K562 (cell line): ENCODE results near the gene COL9A3. TPM values are rescaled to one million over a fixed set of nuclear protein-coding genes. Genes with fewer than 3 reads are reported as not detected.
A peak's percentile ranks its signal among the peaks of the same experiment; 100 is the strongest.

Experiments used
- CEBPG ChIP-seq, 3 experiments: fragments of 200-800 bp in 1 of 3; sonication (Bioruptor generic) in 1 of 3; sonication (generic) in 1 of 3; formaldehyde crosslinking in 1 of 3; IDR thresholded peaks in 2 of 3; conservative IDR thresholded peaks in 1 of 3; 2 replicates each; pipeline versions ENCODE4 v1.6.1 to v1.8.0; 2016 to 2022; ENCODE audit warnings: missing compliant biosample characterization in 2 of 3, missing genetic modification characterization in 2 of 3, mild to moderate bottlenecking in 1 of 3, missing genetic modification reagents in 1 of 3
- DACH1 ChIP-seq: fragments of 450-650 bp; IDR thresholded peaks from 2 replicates; pipeline ENCODE4 v1.6.1; 2018; ENCODE audit not compliant: partially characterized antibody
- EHMT2 ChIP-seq: fragments of 450-650 bp; IDR thresholded peaks from 2 replicates; pipeline ENCODE4 v1.6.1; 2018; ENCODE audit warnings: antibody characterized with exemption
- ELF2 ChIP-seq: fragments of 250-450 bp; sonication (Bioruptor Pico); IDR thresholded peaks from 2 replicates; pipeline ENCODE4 v1.5.0; 2021; ENCODE audit warnings: mild to moderate bottlenecking
- FOS ChIP-seq: IDR thresholded peaks from 3 replicates; pipeline ENCODE4 v1.6.1; 2011; ENCODE audit not compliant: insufficient read length; ENCODE audit errors: extremely low read depth
- FOXM1 ChIP-seq, 2 experiments: fragments of 450-650 bp in 1 of 2; sonication (generic) in 1 of 2; formaldehyde crosslinking in 1 of 2; IDR thresholded peaks; 2 replicates each; pipeline versions ENCODE4 v1.6.1 to v1.9.0; 2017 to 2022; ENCODE audit warnings: low read depth in 2 of 2, mild to moderate bottlenecking in 2 of 2, missing genetic modification reagents in 1 of 2, moderate library complexity in 1 of 2
- HMGN3 ChIP-seq: IDR thresholded peaks from 2 replicates; pipeline ENCODE4 v1.6.1; 2011; ENCODE audit warnings: borderline replicate concordance, low read depth, mild to moderate bottlenecking, mixed read lengths, low read length; ENCODE audit not compliant: insufficient read length; ENCODE audit errors: extremely low read depth
- HSF4 ChIP-seq: fragments of 250-450 bp; sonication (Bioruptor Pico); IDR thresholded peaks from 2 replicates; pipeline ENCODE4 v2.1.2; 2022; ENCODE audit warnings: mild to moderate bottlenecking, moderate library complexity, borderline replicate concordance
- NFE2 ChIP-seq: IDR thresholded peaks from 2 replicates; pipeline ENCODE4 v1.6.1; 2014; ENCODE audit warnings: antibody characterized with exemption, low read depth
- PML ChIP-seq: IDR thresholded peaks from 2 replicates; pipeline ENCODE4 v1.6.1; 2012; ENCODE audit warnings: low read length, inconsistent platforms
- PURB ChIP-seq: sonication (generic); formaldehyde crosslinking; IDR thresholded peaks from 2 replicates; pipeline ENCODE4 v1.9.0; 2021; ENCODE audit warnings: low read depth, mild to moderate bottlenecking, missing genetic modification reagents
- RNF2 ChIP-seq: sonication (generic); IDR thresholded peaks from 2 replicates; pipeline ENCODE4 v1.6.1; 2016
- SMARCA5 ChIP-seq: fragments of 450-650 bp; IDR thresholded peaks from 2 replicates; pipeline ENCODE4 v1.6.1; 2016
- SREBF1 ChIP-seq: fragments of 150-350 bp; IDR thresholded peaks from 2 replicates; pipeline ENCODE4 v1.6.1; 2014; ENCODE audit warnings: antibody characterized with exemption, low read depth, low read length, borderline replicate concordance
- SRF ChIP-seq, 2 experiments: fragments of 250-450, 450-650 bp in 1 of 2; sonication (Bioruptor Pico) in 1 of 2; sonication (generic) in 1 of 2; formaldehyde crosslinking; IDR thresholded peaks; 2 replicates each; pipeline versions ENCODE4 v1.5.0 to v1.5.1; 2020 to 2022; ENCODE audit warnings: mild to moderate bottlenecking in 1 of 2, missing genetic modification reagents in 1 of 2
- STAT5B ChIP-seq: fragments of 250-450 bp; sonication (Bioruptor Pico); IDR thresholded peaks from 2 replicates; pipeline ENCODE4 v1.8.0; 2021; ENCODE audit warnings: mild to moderate bottlenecking, inconsistent platforms
- TCF15 ChIP-seq: fragments of 250-450 bp; sonication (Bioruptor Pico); IDR thresholded peaks from 2 replicates; pipeline ENCODE4 v1.8.0; 2022; ENCODE audit warnings: moderate library complexity, mild to moderate bottlenecking, inconsistent platforms
- THRA ChIP-seq: fragments of 450-650 bp; IDR thresholded peaks from 2 replicates; pipeline ENCODE4 v1.6.1; 2017; ENCODE audit warnings: mild to moderate bottlenecking, moderate library complexity
- U2AF2 ChIP-seq: fragments of 200-400 bp; formaldehyde crosslinking; optimal IDR thresholded peaks from 2 replicates; pipeline ENCODE3; 2017; ENCODE audit warnings: low read depth, mild to moderate bottlenecking, low read length
- ZNF184 ChIP-seq: sonication (generic); formaldehyde crosslinking; IDR thresholded peaks from 2 replicates; pipeline ENCODE4 v1.5.0; 2020; ENCODE audit warnings: missing genetic modification reagents
- ZNF217 ChIP-seq: sonication (generic); formaldehyde crosslinking; IDR thresholded peaks from 2 replicates; pipeline ENCODE4 v1.8.0; 2022; ENCODE audit warnings: mild to moderate bottlenecking, missing genetic modification reagents
- ZNF224 ChIP-seq: sonication (generic); formaldehyde crosslinking; IDR thresholded peaks from 2 replicates; pipeline ENCODE4 v1.8.0; 2022; ENCODE audit warnings: mild to moderate bottlenecking, missing genetic modification reagents
- ZNF263 ChIP-seq: sonication (generic); formaldehyde crosslinking; IDR thresholded peaks from 2 replicates; pipeline ENCODE4 v1.8.0; 2022; ENCODE audit warnings: mild to moderate bottlenecking, missing genetic modification reagents, borderline replicate concordance
- ZNF324 ChIP-seq: fragments of 250-450 bp; sonication (Bioruptor Pico); IDR thresholded peaks from 2 replicates; pipeline ENCODE4 v1.4.0; 2020; ENCODE audit warnings: mild to moderate bottlenecking
- ZNF436 ChIP-seq: fragments of 250-450, 450-650 bp; sonication (Bioruptor Pico); formaldehyde crosslinking; IDR thresholded peaks from 2 replicates; pipeline ENCODE4 v1.7.0; 2020; ENCODE audit warnings: mild to moderate bottlenecking
- ZNF445 ChIP-seq: fragments of 250-450 bp; sonication (Bioruptor Pico); IDR thresholded peaks from 2 replicates; pipeline ENCODE4 v1.4.0; 2020; ENCODE audit warnings: low read depth, mild to moderate bottlenecking, moderate library complexity
- ZNF79 ChIP-seq: fragments of 250-450 bp; sonication (Bioruptor Pico); IDR thresholded peaks from 2 replicates; pipeline ENCODE4 v1.4.0; 2020; ENCODE audit warnings: low read depth, mild to moderate bottlenecking, moderate library complexity
- polyA plus RNA-seq, 8 experiments: library from polyadenylated mRNA; depleted of rRNA in 4 of 8; stranded (reverse) in 5 of 8; unstranded in 3 of 8; fragments of >200 nt; fragmentation: Nextera tagmentation in 2 of 8; fragmentation: Illumina TruSeq in 1 of 8; extraction: Ambion mirVana in 2 of 8; extraction: Trizol in 1 of 8; gene quantifications; 2 replicates each; pipeline versions ENCODE4 v1.2.1 to v1.2.3, GENCODE V29; 2011 to 2014; ENCODE audit warnings: inconsistent platforms in 1 of 8, missing spikeins in 1 of 8
- total RNA-seq, 7 experiments: library from RNA; depleted of rRNA in 6 of 7; stranded (reverse); fragments of >200 nt in 6 of 7; fragmentation: Illumina TruSeq in 2 of 7; extraction: Trizol in 2 of 7; gene quantifications; 2 replicates each; pipeline versions ENCODE4 v1.2.1 to v1.2.3, GENCODE V29; 2011 to 2021; ENCODE audit warnings: low replicate concordance in 1 of 7
- TF ChIP-seq, protein P1 (sequence below), 2 experiments: fragments of 250-450 bp in 1 of 2; fragments of 450-650 bp in 1 of 2; sonication (Bioruptor Pico) in 1 of 2; IDR thresholded peaks; 2 replicates each; pipeline versions ENCODE4 v1.6.1 to v1.8.0; 2016 to 2021; ENCODE audit warnings: mild to moderate bottlenecking in 2 of 2, moderate library complexity in 2 of 2, missing compliant biosample characterization in 1 of 2, missing genetic modification characterization in 1 of 2

COL9A3 gene
- total and polyA plus RNA-seq, 9 of the 15 experiments (the other 6 are each of a cell fraction or from before 2014, with no cell fraction given): 0.14 to 3.6 (median 0.88) TPM; not detected in 1

GRCh38 chr20:62776692-62777527 lies 39.9 kb upstream of the COL9A3 start (continued):
- no peak for TF ChIP-seq HMGN3
- TF ChIP-seq RNF2: no peak
- TF ChIP-seq ZNF263 (CRISPR knock-in tag): no peak
- TF ChIP-seq ZNF436 (CRISPR knock-in tag): no peak
- no peak for TF ChIP-seq ZNF79 (CRISPR knock-in tag)
- TF ChIP-seq ELF2 (CRISPR knock-in tag): no peak
- TF ChIP-seq ZNF324 (CRISPR knock-in tag): no peak
- TF ChIP-seq FOXM1 (IDR thresholded peaks at IDR 0.05; ENCODE audit: low read depth): no peak
- no peak for TF ChIP-seq FOXM1 (CRISPR knock-in tag; IDR thresholded peaks at IDR 0.05; ENCODE audit: low read depth)
- 0 out of 4 replicates have a peak, but pooled peaks of 1 of the 2 experiments have one; percentile 24 for TF ChIP-seq SRF (CRISPR knock-in tag; IDR thresholded peaks at IDR 0.05)
- TF ChIP-seq ZNF224 (CRISPR knock-in tag): no peak
- no peak for TF ChIP-seq SREBF1
- no peak for TF ChIP-seq ZNF445 (CRISPR knock-in tag)
- TF ChIP-seq EHMT2: peak; percentile 92
- TF ChIP-seq, protein P1, sequence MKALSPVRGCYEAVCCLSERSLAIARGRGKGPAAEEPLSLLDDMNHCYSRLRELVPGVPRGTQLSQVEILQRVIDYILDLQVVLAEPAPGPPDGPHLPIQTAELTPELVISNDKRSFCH (CRISPR knock-in tag; IDR thresholded peaks at IDR 0.05): no peak
- TF ChIP-seq, protein P1 (tag; IDR thresholded peaks at IDR 0.05): peak; percentile 62; the same call in 1 of the 2 replicates
- no peak for TF ChIP-seq ZNF184 (CRISPR knock-in tag)
- TF ChIP-seq THRA: no peak
- TF ChIP-seq NFE2: no peak
- no peak for TF ChIP-seq PURB (CRISPR knock-in tag)
- TF ChIP-seq FOS: no peak
- no peak for TF ChIP-seq ZNF217 (CRISPR knock-in tag)
- TF ChIP-seq DACH1: no peak
- no peak for TF ChIP-seq PML
- no peak for TF ChIP-seq SMARCA5
- no peak for TF ChIP-seq TCF15 (CRISPR knock-in tag)
- no peak for TF ChIP-seq STAT5B (CRISPR knock-in tag)
- TF ChIP-seq HSF4 (CRISPR knock-in tag): no peak
- no peak; the same call in 1 of the 2 replicates for TF ChIP-seq CEBPG (CRISPR knock-in tag; IDR thresholded peaks at IDR 0.05)
- TF ChIP-seq CEBPG (tag; conservative IDR thresholded peaks at IDR 0.05 in 1 of 2, IDR thresholded peaks at IDR 0.05 in 1 of 2): no peak
- no peak for TF ChIP-seq U2AF2
